H1 (cell line): Measurements from ENCODE around the gene CFAP54. TPM values are rescaled to one million over a fixed set of nuclear protein-coding genes. Genes with fewer than 3 reads are reported as not detected.

Source experiments
- CTCF ChIA-PET: fragments of 300-600 bp; sonication (Branson Sonifier 250); formaldehyde crosslinking; loops from one replicate; lab custom pipeline; 2021; ENCODE audit not compliant: partially characterized antibody; lab: Charles Lee
- POLR2A ChIA-PET: fragments of 300-600 bp; sonication (Branson Sonifier 250); formaldehyde crosslinking; loops from one replicate; lab custom pipeline; 2021; ENCODE audit warnings: inconsistent platforms; ENCODE audit not compliant: partially characterized antibody; lab: Charles Lee
- DNase-seq, 2 experiments: peaks; one replicate each; pipeline versions ENCODE4 v3.0.0 to v3.0.0-alpha.2; 2010 to 2022; ENCODE audit warnings: low spot score in 2 of 2, low read depth in 1 of 2, mixed read lengths in 1 of 2
- FAIRE-seq: peaks from 2 replicates; lab custom pipeline; 2011; peaks lifted over from hg19 to GRCh38; lab: Jason Lieb, UNC
- H2AFZ ChIP-seq: 2 replicates; pipeline ENCODE4 v1.8.1; 2012; ENCODE audit warnings: low read length, inconsistent platforms
- H2AK5ac ChIP-seq: 2 replicates; pipeline ENCODE4 v1.6.1; 2013; ENCODE audit warnings: low read depth, low read length
- H2BK120ac ChIP-seq: replicated peaks from 2 replicates; pipeline ENCODE3; 2013; ENCODE audit warnings: low read depth, low read length, inconsistent platforms
- H2BK12ac ChIP-seq: 2 replicates; pipeline ENCODE4 v1.6.1; 2013; ENCODE audit warnings: low read depth, low read length
- H2BK15ac ChIP-seq: 2 replicates; pipeline ENCODE4 v1.6.1; 2013; ENCODE audit warnings: low read length
- H2BK20ac ChIP-seq: 2 replicates; pipeline ENCODE4 v1.6.1; 2013; ENCODE audit warnings: low read length
- H2BK5ac ChIP-seq: 2 replicates; pipeline ENCODE4 v1.6.1; 2013; ENCODE audit warnings: low read depth, low read length
- H3K14ac ChIP-seq: 2 replicates; pipeline ENCODE4 v1.6.1; 2013; ENCODE audit warnings: inconsistent platforms; ENCODE audit not compliant: insufficient read length
- H3K18ac ChIP-seq: 2 replicates; pipeline ENCODE4 v1.6.1; 2013; ENCODE audit warnings: low read length; ENCODE audit errors: extremely low read depth
- H3K23ac ChIP-seq: 2 replicates; pipeline ENCODE4 v1.6.1; 2013; ENCODE audit warnings: inconsistent platforms; ENCODE audit not compliant: insufficient read length
- H3K23me2 ChIP-seq: 2 replicates; pipeline ENCODE4 v1.6.1; 2013; ENCODE audit warnings: low read depth, low read length
- H3K27ac ChIP-seq: 2 replicates; pipeline ENCODE4 v1.6.1; 2011; ENCODE audit warnings: low read depth, low read length, inconsistent platforms
- H3K27me3 ChIP-seq, 4 experiments: replicated peaks in 1 of 4; 1 replicate in 1 of 4; 2 replicates in 3 of 4; pipeline versions ENCODE4 v1.6.1 to v1.8.1; 2011 to 2013; ENCODE audit warnings: low read length in 3 of 4, mild to moderate bottlenecking in 3 of 4, inconsistent platforms in 2 of 4, mixed read lengths in 2 of 4, moderate library complexity in 1 of 4; ENCODE audit not compliant: control insufficient read depth in 3 of 4, insufficient read depth in 3 of 4; ENCODE audit errors: extremely low read depth in 1 of 4
- H3K36me3 ChIP-seq, 4 experiments: 2 replicates each; pipeline versions ENCODE4 v1.6.1 to v1.8.1; 2011 to 2013; ENCODE audit warnings: mild to moderate bottlenecking in 4 of 4, low read length in 3 of 4, moderate library complexity in 2 of 4, control low read depth in 1 of 4, inconsistent platforms in 1 of 4; ENCODE audit not compliant: insufficient read depth in 4 of 4, control insufficient read depth in 2 of 4
- H3K4ac ChIP-seq: replicated peaks from 2 replicates; pipeline ENCODE3; 2013; ENCODE audit warnings: low read length, low read depth, mixed read lengths, inconsistent platforms; ENCODE audit not compliant: insufficient read length
- H3K4me1 ChIP-seq, 4 experiments: replicated peaks in 1 of 4; 1 replicate in 1 of 4; 2 replicates in 3 of 4; pipeline versions ENCODE4 v1.6.1 to v1.8.1; 2011 to 2013; ENCODE audit warnings: low read length in 3 of 4, inconsistent platforms in 2 of 4, mixed read lengths in 1 of 4; ENCODE audit not compliant: insufficient read depth in 4 of 4, control insufficient read depth in 3 of 4
- H3K4me2 ChIP-seq, 2 experiments: 2 replicates each; pipeline versions ENCODE4 v1.6.1 to v1.8.1; 2011 to 2013; ENCODE audit warnings: low read depth in 2 of 2, low read length in 2 of 2, control low read depth in 1 of 2, inconsistent platforms in 1 of 2, mild to moderate bottlenecking in 1 of 2; ENCODE audit not compliant: insufficient read depth in 1 of 2
- H3K4me3 ChIP-seq, 4 experiments: fragments of 200-600, 300-600 bp in 1 of 4; sonication (generic), shearing (Covaris generic), sonication (Bioruptor Twin) in 1 of 4; 2 replicates each; pipeline versions ENCODE4 v1.5.1 to v1.8.1; 2011 to 2016; ENCODE audit warnings: low read length in 4 of 4, low read depth in 3 of 4, control low read depth in 2 of 4, inconsistent platforms in 2 of 4, mild to moderate bottlenecking in 2 of 4, mixed read lengths in 1 of 4, moderate library complexity in 1 of 4; ENCODE audit not compliant: insufficient read depth in 2 of 4; ENCODE audit errors: extremely low read depth in 1 of 4
- H3K56ac ChIP-seq: replicated peaks from 2 replicates; pipeline ENCODE3; 2013; ENCODE audit warnings: low read depth, mild to moderate bottlenecking, mixed read lengths, low read length, inconsistent platforms; ENCODE audit not compliant: insufficient read length
- H3K79me1 ChIP-seq: 2 replicates; pipeline ENCODE4 v1.6.1; 2013; ENCODE audit warnings: low read depth, low read length, control low read depth
- H3K79me2 ChIP-seq, 2 experiments: 2 replicates each; pipeline versions ENCODE4 v1.6.1 to v1.8.1; 2012 to 2013; ENCODE audit warnings: low read length in 2 of 2, mild to moderate bottlenecking in 2 of 2, inconsistent platforms in 1 of 2; ENCODE audit not compliant: insufficient read depth in 2 of 2, control insufficient read depth in 1 of 2
- H3K9ac ChIP-seq, 4 experiments: replicated peaks in 1 of 4; 1 replicate in 1 of 4; 2 replicates in 3 of 4; pipeline versions ENCODE4 v1.6.1 to v1.8.1; 2011 to 2013; ENCODE audit warnings: low read depth in 3 of 4, low read length in 3 of 4, control low read depth in 2 of 4, mild to moderate bottlenecking in 2 of 4, moderate library complexity in 2 of 4, inconsistent platforms in 1 of 4; ENCODE audit errors: extremely low read depth in 1 of 4
- H3K9me3 ChIP-seq, 2 experiments: 2 replicates each; pipeline versions ENCODE4 v1.6.1 to v1.8.1; 2012 to 2013; ENCODE audit warnings: mild to moderate bottlenecking in 2 of 2, moderate library complexity in 2 of 2, control low read depth in 1 of 2, inconsistent platforms in 1 of 2, low read depth in 1 of 2, low read length in 1 of 2, mixed read lengths in 1 of 2; ENCODE audit not compliant: insufficient read depth in 2 of 2
- H4K20me1 ChIP-seq, 2 experiments: replicated peaks in 1 of 2; 2 replicates each; pipeline versions ENCODE3 to v1.8.1; 2011 to 2013; ENCODE audit warnings: inconsistent platforms in 2 of 2, low read length in 2 of 2, mild to moderate bottlenecking in 1 of 2; ENCODE audit not compliant: insufficient read depth in 2 of 2, control insufficient read depth in 1 of 2
- H4K5ac ChIP-seq: 2 replicates; pipeline ENCODE4 v1.6.1; 2013; ENCODE audit warnings: low read length, low read depth, mixed read lengths, inconsistent platforms; ENCODE audit not compliant: insufficient read length
- H4K8ac ChIP-seq: 2 replicates; pipeline ENCODE4 v1.8.0; 2013; ENCODE audit warnings: mild to moderate bottlenecking, moderate library complexity, low read length, inconsistent platforms; ENCODE audit not compliant: insufficient read depth; ENCODE audit errors: extremely low read depth
- H4K91ac ChIP-seq: replicated peaks from 2 replicates; pipeline ENCODE3; 2013; ENCODE audit warnings: low read length, mixed read lengths, inconsistent platforms; ENCODE audit not compliant: insufficient read length
- ASH2L ChIP-seq: fragments of 200-600, 300-600 bp; sonication (generic); IDR thresholded peaks from one replicate; pipeline ENCODE4 v1.7.1; 2017; ENCODE audit warnings: low read length
- BCL11A ChIP-seq, 2 experiments: IDR thresholded peaks; one replicate each; pipeline ENCODE4 v1.6.1; 2011; ENCODE audit warnings: low read depth in 2 of 2, low read length in 2 of 2, mild to moderate bottlenecking in 2 of 2
- GTF2F1 ChIP-seq: IDR thresholded peaks from 2 replicates; pipeline ENCODE4 v1.6.1; 2012; ENCODE audit warnings: low read depth, low read length, improper control_type of control experiment, borderline replicate concordance
- RAD21 ChIP-seq, 2 experiments: IDR thresholded peaks in 1 of 2; conservative IDR thresholded peaks in 1 of 2; 2 replicates each; pipeline ENCODE4 v1.6.1; 2011; ENCODE audit warnings: low read depth in 2 of 2, low read length in 2 of 2, improper control_type of control experiment in 1 of 2, inconsistent platforms in 1 of 2, mild to moderate bottlenecking in 1 of 2, moderate library complexity in 1 of 2
- TCF12 ChIP-seq: IDR thresholded peaks from 2 replicates; pipeline ENCODE4 v1.6.1; 2011; ENCODE audit warnings: low read depth, mild to moderate bottlenecking, low read length
- WGBS, 2 experiments: shearing (Covaris generic) in 1 of 2; methylation state at CpG; one replicate each; pipeline versions ENCODE4 v1.1.6 to v1.1.7; 2013 to 2015; ENCODE audit warnings: low lambda C conversion rate in 2 of 2, mixed read lengths in 2 of 2, inconsistent platforms in 1 of 2, low coverage in 1 of 2, missing lambda C conversion rate in 1 of 2; ENCODE audit not compliant: insufficient replicate concordance in 2 of 2, insufficient coverage in 1 of 2, insufficient read length in 1 of 2; ENCODE audit errors: extremely low coverage in 1 of 2, missing lambda C conversion rate in 1 of 2; 5-methylcytosine and 5-hydroxymethylcytosine counted together
- polyA plus RNA-seq, 7 experiments: library from polyadenylated mRNA; depleted of rRNA in 3 of 7; stranded (reverse) in 5 of 7; unstranded in 2 of 7; fragments of >200 nt in 5 of 7; fragments of 200-250 nt in 2 of 7; gene quantifications; 1 replicate in 5 of 7; 2 replicates in 1 of 7; 4 replicates in 1 of 7; pipeline versions ENCODE4 v1.2.1 to v1.2.3, GENCODE V29; 2011 to 2013; ENCODE audit warnings: missing spikeins in 2 of 7, mixed read lengths in 2 of 7
- total RNA-seq: library from RNA; stranded (reverse); fragmentation: NEBNext Ultra II Directional; extraction: Animal tissue kit (Norgen Biotek cat#: 25700); gene quantifications from 2 replicates; pipeline ENCODE4 v1.2.1, GENCODE V29; 2021

CFAP54 gene
- total and polyA plus RNA-seq, 2 of the 8 experiments (the other 6 are each of a cell fraction or from before 2014, with no cell fraction given), result 0.17 to 0.33 TPM

DNA sequence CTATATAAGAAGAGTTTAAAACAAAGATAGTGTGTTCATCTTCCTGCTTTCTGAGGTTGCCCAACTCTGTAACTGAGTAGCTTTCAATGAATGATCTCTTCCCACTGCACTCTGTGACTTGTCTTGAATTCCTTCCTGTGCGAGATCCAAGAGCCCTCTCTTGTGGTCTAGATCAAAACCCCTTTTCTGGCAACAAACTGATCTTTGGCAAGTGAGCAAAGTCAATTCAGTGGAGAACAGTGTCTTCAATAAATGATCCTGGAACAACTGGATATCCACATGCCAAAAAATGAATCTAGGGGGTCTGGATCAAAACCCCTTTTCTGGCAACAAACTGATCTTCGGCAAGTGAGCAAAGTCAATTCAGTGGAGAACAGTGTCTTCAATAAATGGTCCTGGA lies 8.5 kb downstream of the CFAP54 start:
- H2BK12ac ChIP-seq, result no peak overlapping the region
- H2BK15ac ChIP-seq, result no peak overlapping the region
- POLR2A ChIA-PET, result interaction anchor here (1.2 kb wide), 1 partner anchor 462 kb away, joined by 3 read pairs; the partner anchor contains the start of gene LTA4H
- H3K14ac ChIP-seq, result no peak overlapping the region
- H3K4ac ChIP-seq, result no peak overlapping the region
- no peak overlapping the region for H3K23ac ChIP-seq
- H3K79me2 ChIP-seq, result no peaks in the 10 kb centered on the region
- H3K4me2 ChIP-seq, result no peak overlapping the region
- WGBS, 2 experiments, result 91% methylated on average over 2 of the region's 2 CpGs; no CpG with 5 or more reads in 1 of the 2 experiments
- peaks cover 0 to 4% (median 0%) of the 10 kb centered on the region in 4 experiments; a peak in 1 of 7 replicates for H3K4me1 ChIP-seq
- no peak overlapping the region for H3K9ac ChIP-seq
- H2BK20ac ChIP-seq, result no peak overlapping the region
- H2AK5ac ChIP-seq, result no peak overlapping the region
- no peak for FAIRE-seq
- H3K56ac ChIP-seq, result no peak overlapping the region
- no peak overlapping the region for H4K5ac ChIP-seq
- H3K18ac ChIP-seq, result no peak overlapping the region
- H2AFZ ChIP-seq, result no peak overlapping the region
- no peak overlapping the region for H3K27ac ChIP-seq
- no peak overlapping the region for H2BK120ac ChIP-seq
- no peaks in the 10 kb centered on the region for H3K9me3 ChIP-seq
- H3K4me3 ChIP-seq, result no peak overlapping the region
- H4K8ac ChIP-seq, result no peak overlapping the region
- CTCF ChIA-PET, result interaction anchor here (0.9 to 1.4 kb wide), 2 partner anchors 8 to 19 kb away, joined by 3 to 7 read pairs; partner anchors contain the start of gene CFAP54
- no peak for TF ChIP-seq BCL11A (IDR thresholded peaks at IDR 0.05; ENCODE audit: low read depth in 2 of 2, low read length in 2 of 2)
- TF ChIP-seq ASH2L, result no peak
- no peak for TF ChIP-seq GTF2F1
- peak in 1 of 2 experiments; percentile 10; a peak in 1 of 4 replicates for TF ChIP-seq RAD21 (IDR thresholded peaks at IDR 0.05 in 1 of 2, conservative IDR thresholded peaks at IDR 0.05 in 1 of 2; ENCODE audit: low read depth in 2 of 2, low read length in 2 of 2)
- TF ChIP-seq TCF12, result no peak
- H3K23me2 ChIP-seq, result no peaks in the 10 kb centered on the region; the same call in 1 of the 2 replicates
- no peaks in the 10 kb centered on the region for H3K36me3 ChIP-seq
- no peak for DNase-seq
- H4K91ac ChIP-seq, result no peak overlapping the region
- H4K20me1 ChIP-seq, result no peaks in the 10 kb centered on the region
- no peaks in the 10 kb centered on the region for H3K27me3 ChIP-seq
- H3K79me1 ChIP-seq, result no peaks in the 10 kb centered on the region
- H2BK5ac ChIP-seq, result no peak overlapping the region
